OCI-LY3 (cell line): ENCODE results near the gene BRD1.

ENCODE experiments used
- CTCF ChIP-seq: fragments of 200-600, 300-600 bp; sonication (generic); IDR thresholded peaks from 2 replicates; pipeline ENCODE4 v1.5.1; 2014; ENCODE audit warnings: antibody characterized with exemption, low read length, low read depth
- EZH2phosphoT487 ChIP-seq: fragments of 200-600 bp; shearing (Covaris generic); IDR thresholded peaks from 2 replicates; pipeline ENCODE4 v1.6.1; 2018; ENCODE audit warnings: antibody characterized with exemption, mixed run types, low read depth

- TF ChIP-seq CTCF (no peak), EZH2phosphoT487 (no peak)
Observed at GRCh38 chr22:49776891-49777290, 50.8 kb downstream of the BRD1 start.
